Thyroid gland (tissue), 4 donors: ENCODE measurements around the gene RSRP1. TPM values are rescaled to one million over a fixed set of nuclear protein-coding genes. Genes with fewer than 3 reads are reported as not detected.
"Not testable (repeated sequence)": the region's sequence is repeated elsewhere in the genome, so short reads cannot be mapped to it uniquely, and the experiment has no call there.

Experiments
- DNase-seq, 2 donors: peaks; one replicate each; pipeline ENCODE4 v3.0.0-alpha.2; 2019
- H3K27ac ChIP-seq, 3 donors: fragments of 200-600 bp; sonication (generic); 1 replicate in 2 of 3; 2 replicates in 1 of 3; pipeline ENCODE4 v1.5.1; 2016 to 2019; ENCODE audit warnings: mild to moderate bottlenecking in 1 of 3, moderate library complexity in 1 of 3
- H3K27me3 ChIP-seq: fragments of 200-600 bp; sonication (generic); one replicate; pipeline ENCODE4 v1.5.1; 2019
- H3K36me3 ChIP-seq, 2 donors: fragments of 200-600 bp; sonication (generic); one replicate each; pipeline ENCODE4 v1.5.1; 2016 to 2019
- H3K4me1 ChIP-seq, 2 donors: fragments of 200-600 bp; sonication (generic); one replicate each; pipeline ENCODE4 v1.5.1; 2017 to 2019
- H3K4me3 ChIP-seq, 3 donors: fragments of 200-600 bp; sonication (generic); replicated peaks in 1 of 3; 1 replicate in 2 of 3; 2 replicates in 1 of 3; pipeline ENCODE4 v1.5.1; 2016; ENCODE audit warnings: mild to moderate bottlenecking in 1 of 3
- H3K9me3 ChIP-seq: fragments of 200-600 bp; sonication (generic); one replicate; pipeline ENCODE4 v1.5.1; 2017
- POLR2A ChIP-seq, 2 donors: fragments of 450-650 bp; IDR thresholded peaks; one replicate each; pipeline ENCODE4 v1.6.1; 2017; ENCODE audit warnings: antibody characterized with exemption in 2 of 2, mild to moderate bottlenecking in 2 of 2, moderate library complexity in 1 of 2
- WGBS, 2 donors: methylation state at CpG; one replicate each; pipeline ENCODE4 v1.1.5; 2017; 5-methylcytosine and 5-hydroxymethylcytosine counted together
- intact Hi-C: fragments of 100-400 bp; cut with DNase I; formaldehyde crosslinking; loops from one replicate; pipeline ENCODE4 v1.15.1; 2023
- total RNA-seq, 4 donors: library from RNA; depleted of rRNA; stranded (reverse); fragments of >200 nt; gene quantifications; one replicate each; pipeline ENCODE4 v1.2.3, GENCODE V29; 2016
- TF ChIP-seq, protein P1 (sequence below), 6 experiments: fragments of 200-600 bp in 3 of 6; fragments of 450-650 bp in 3 of 6; sonication (generic) in 3 of 6; IDR thresholded peaks; one replicate each; pipeline ENCODE4 v1.5.1; 2016 to 2019; ENCODE audit warnings: antibody characterized with exemption in 6 of 6, mild to moderate bottlenecking in 2 of 6, inconsistent platforms in 1 of 6, moderate library complexity in 1 of 6

The RSRP1 gene
- total RNA-seq, 4 donors from 2014 or later, result 140 to 294 (median 152) TPM

DNA sequence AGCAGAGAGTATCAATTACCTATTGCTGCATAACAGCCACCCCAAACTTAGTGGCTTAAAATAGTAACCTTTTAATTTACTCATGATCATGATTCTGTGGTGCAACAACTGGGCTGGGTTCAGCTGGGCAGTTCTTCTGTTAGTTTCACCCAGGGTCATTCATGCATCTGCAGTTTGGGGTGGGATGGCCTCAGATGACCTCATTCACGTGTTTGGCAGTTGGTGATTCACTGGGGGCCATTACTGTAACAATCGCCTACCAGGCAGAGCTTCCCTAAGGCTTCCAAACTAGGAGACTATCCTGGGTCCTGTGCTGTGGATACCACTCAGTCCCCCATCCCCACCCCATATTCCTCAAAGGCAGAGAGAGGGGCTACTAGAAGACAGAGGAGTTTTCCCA is 31.1 kb upstream of the RSRP1 start:
- H3K9me3 ChIP-seq, H3K27ac ChIP-seq, H3K4me3 ChIP-seq, intact Hi-C loops, H3K4me1 ChIP-seq, DNase-seq, H3K36me3 ChIP-seq, H3K27me3 ChIP-seq: not testable (repeated sequence)
- 75 to 100% methylated on average over 1 to 2 of the region's 2 CpGs for WGBS, 2 donors

DNA sequence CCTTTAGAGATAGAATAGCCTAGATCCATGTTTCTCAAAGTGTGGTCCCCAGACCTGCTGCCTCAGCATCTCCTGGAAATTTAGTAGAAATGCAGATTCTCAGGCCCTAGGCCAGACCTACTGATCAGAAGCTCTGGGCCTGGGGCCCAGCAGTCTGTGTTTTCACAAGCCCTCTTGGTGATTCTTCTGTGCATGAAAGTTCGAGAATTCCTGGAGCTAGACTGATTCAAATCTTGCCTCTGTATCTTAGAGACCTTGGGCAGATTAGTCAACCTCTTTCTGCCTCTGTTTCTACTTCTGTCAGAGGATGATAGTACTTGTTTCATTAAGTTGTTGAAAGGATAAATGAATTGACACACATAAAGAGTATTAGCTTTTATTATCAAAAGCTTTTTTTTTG is 30.0 kb upstream of the RSRP1 start:
- 75% methylated on average over 1 of the region's 1 CpG; no CpG with 5 or more reads in 1 of the 2 donors for WGBS, 2 donors
- H3K9me3 ChIP-seq, intact Hi-C loops: not testable (repeated sequence)

DNA sequence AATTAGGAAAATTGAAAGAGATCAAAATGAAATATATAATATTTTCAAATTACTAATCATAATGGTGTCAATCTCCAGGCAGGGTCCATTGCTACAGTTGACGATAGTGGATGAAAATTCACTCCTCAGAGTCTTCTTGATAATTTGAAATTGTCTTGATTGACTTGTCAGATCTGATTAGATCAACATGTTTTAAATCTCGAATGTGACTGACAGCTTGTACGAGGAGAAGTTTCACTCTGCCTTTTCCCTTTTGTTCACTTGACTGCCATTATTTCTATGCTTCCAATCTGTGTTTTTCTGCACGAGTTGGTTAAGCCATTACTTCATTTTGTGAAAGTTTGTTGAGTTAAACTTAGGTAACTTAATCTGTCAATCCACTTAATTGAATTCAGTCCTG is 28.4 kb upstream of the RSRP1 start:
- H3K36me3 ChIP-seq, result not testable (repeated sequence)
- WGBS, 2 donors, result 85 to 89% methylated on average over 4 of the region's 4 CpGs

More for the DNA sequence above, 30.0 kb upstream of the RSRP1 start:
- DNase-seq, H3K4me3 ChIP-seq, H3K4me1 ChIP-seq, H3K36me3 ChIP-seq, H3K27ac ChIP-seq, H3K27me3 ChIP-seq: not testable (repeated sequence)

DNA sequence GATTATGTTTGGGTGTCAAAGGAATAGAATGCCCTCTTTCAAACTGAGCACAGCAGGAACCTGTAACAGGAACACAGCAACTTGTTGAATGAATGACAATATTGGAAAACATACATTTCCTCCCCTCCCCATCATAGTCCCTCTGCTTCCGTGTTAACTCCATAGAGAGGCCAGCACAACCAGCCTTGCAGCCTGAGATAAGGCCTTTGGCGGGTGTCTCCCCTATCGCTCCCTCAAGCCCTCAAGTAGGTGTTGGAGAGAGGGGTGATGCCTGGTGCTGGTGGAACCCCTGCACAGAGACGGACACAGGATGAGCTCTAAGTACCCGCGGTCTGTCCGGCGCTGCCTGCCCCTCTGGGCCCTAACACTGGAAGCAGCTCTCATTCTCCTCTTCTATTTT is 25.0 kb upstream of the RSRP1 start, which contains the start of gene RHD:
RHD (plus strand) TSS at position 272 of the 400 bp plus-strand sequence; CDS start at position 311, 39 bp downstream.
- H3K27ac ChIP-seq, H3K27me3 ChIP-seq, H3K4me1 ChIP-seq, H3K9me3 ChIP-seq, H3K4me3 ChIP-seq, intact Hi-C loops, H3K36me3 ChIP-seq, DNase-seq: not testable (repeated sequence)
- 72 to 87% methylated on average over 8 of the region's 8 CpGs for WGBS, 2 donors

More for the DNA sequence above, 28.4 kb upstream of the RSRP1 start:
- H3K27ac ChIP-seq, H3K4me3 ChIP-seq, H3K27me3 ChIP-seq, intact Hi-C loops, DNase-seq, H3K9me3 ChIP-seq, H3K4me1 ChIP-seq: not testable (repeated sequence)

DNA sequence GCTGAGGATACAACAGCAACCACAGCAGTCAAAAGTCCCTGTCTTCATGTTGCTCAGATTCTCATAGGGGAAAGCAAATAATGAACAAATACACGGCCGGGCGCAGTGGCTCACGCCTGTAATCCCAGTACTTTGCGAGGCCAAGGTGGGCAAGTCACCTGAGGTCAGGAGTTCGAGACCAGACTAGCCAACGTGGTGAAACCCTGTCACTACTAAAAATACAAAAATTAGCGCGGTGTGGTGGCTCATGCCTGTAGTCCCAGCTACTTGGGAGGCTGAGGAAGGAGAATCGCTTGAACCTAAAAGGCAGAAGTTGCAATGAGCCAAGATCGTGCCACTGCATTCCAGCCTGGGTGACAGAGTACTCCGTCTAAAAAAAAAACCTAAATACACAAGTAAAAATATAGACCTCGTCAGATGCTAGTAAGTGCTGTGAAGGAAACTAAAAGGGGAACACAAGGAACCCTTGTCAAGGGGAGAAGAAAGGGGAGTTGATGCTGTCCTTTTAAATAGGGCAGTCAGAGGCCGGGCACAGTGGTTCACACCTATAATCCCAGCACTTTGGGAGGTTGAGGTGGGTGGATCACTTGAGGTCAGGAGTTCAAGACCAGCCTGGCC is 21.0 kb upstream of the RSRP1 start:
- WGBS, 2 donors, result 40 to 43% methylated on average over 14 of the region's 14 CpGs
- intact Hi-C loops, DNase-seq, H3K9me3 ChIP-seq, H3K27me3 ChIP-seq, H3K4me3 ChIP-seq, H3K36me3 ChIP-seq, H3K4me1 ChIP-seq: not testable (repeated sequence)
- peak overlapping the region in 1 of 3 donors; percentile 69 for H3K27ac ChIP-seq

DNA sequence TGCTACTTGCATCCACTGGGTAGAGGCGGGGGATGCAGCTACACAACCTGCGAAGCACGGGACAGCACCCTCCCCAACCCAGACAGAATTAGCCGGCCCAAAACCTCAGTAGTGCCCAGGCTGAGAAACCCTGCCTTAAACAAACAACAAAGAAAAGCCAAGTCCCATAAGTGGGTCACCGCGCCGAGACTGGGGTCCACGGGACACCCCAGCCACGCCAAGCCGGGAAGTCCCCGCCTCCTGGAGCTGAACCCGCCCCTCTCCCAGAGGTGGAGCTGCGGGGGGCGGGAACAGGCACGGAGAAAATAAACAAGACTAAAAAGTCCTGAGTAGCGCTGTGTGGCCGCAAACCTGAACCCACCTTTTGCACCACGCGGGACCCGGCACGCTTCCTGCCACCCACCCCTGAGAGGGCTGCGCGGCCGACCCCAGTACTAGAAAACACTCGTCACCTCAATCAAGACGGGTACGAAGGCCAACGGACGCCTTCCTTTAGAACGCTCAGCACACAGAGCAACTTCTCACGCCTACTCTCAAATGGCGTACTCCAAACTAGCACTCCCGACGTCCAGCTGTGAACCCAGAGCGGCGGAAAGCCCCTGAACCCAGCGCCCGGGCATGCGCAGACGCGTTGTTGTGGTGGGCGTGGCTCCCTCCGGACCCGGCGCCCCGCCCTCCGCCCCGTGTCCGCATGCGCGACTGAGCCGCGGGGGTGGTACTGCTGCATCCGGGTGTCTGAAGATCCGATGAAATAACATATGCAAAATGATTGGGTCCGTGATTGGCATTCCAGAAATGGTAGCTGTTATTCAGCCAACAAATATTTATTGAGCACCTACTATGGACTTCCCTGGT is 20.3 kb upstream of the RSRP1 start:
- WGBS, 2 donors, result 0% methylated on average over 1 to 19 of the region's 56 CpGs
- TF ChIP-seq POLR2A (IDR thresholded peaks at IDR 0.05), result peak in 1 of 2 donors; percentile 63
- Histone ChIP-seq H3K27ac (peak overlapping the region; percentile 52 to 83 (median 69)), H3K4me3 (peak overlapping the region in 2 of 3 donors; percentile 24 to 58)
- H3K9me3 ChIP-seq, H3K4me1 ChIP-seq, H3K36me3 ChIP-seq, intact Hi-C loops, H3K27me3 ChIP-seq: not testable (repeated sequence)
- DNase-seq, result peak; percentile 79 to 84

DNA sequence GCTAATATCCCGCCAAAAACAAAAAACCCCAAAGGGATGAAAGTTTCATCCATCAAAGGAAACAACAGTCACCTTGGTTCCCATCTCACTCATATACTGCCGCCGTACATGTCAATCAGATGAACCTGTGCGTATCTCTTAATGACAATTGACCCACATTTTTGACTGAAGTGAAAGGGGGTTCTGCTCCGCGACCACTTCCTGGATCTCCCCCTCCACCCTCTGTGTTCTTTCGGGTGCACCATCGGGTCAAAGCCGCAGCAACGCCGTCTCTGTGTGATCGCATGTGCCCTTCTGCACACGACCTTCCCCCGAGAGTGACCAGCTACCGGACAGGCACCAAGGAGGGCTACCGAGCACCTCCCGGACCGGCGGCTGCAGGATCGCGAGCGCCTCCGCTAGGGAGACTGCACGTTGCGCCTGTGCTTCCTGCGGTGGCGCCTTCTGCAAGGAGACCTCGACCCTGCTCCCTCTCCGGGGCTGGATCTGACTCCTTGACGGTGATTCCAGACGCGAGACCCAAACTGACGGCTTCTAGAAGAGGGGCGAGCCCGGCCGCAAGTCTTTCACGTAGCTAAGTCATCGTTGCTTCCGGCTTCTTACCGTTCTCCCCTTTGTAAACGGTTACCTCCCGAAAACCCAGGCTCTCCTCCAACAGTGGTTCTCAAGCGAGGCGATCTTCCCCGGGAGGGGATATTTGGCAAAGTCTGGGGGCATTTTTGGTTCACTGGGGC is 19.5 kb upstream of the RSRP1 start:
- H3K36me3 ChIP-seq, H3K9me3 ChIP-seq, H3K4me1 ChIP-seq, H3K27me3 ChIP-seq, H3K27ac ChIP-seq, intact Hi-C loops: not testable (repeated sequence)
- 3 to 4% methylated on average over 4 to 9 of the region's 45 CpGs for WGBS, 2 donors
- peak; percentile 41 to 52 for DNase-seq
- peak overlapping the region in 2 of 3 donors; percentile 24 to 48 for H3K4me3 ChIP-seq
- TF ChIP-seq, protein P1, sequence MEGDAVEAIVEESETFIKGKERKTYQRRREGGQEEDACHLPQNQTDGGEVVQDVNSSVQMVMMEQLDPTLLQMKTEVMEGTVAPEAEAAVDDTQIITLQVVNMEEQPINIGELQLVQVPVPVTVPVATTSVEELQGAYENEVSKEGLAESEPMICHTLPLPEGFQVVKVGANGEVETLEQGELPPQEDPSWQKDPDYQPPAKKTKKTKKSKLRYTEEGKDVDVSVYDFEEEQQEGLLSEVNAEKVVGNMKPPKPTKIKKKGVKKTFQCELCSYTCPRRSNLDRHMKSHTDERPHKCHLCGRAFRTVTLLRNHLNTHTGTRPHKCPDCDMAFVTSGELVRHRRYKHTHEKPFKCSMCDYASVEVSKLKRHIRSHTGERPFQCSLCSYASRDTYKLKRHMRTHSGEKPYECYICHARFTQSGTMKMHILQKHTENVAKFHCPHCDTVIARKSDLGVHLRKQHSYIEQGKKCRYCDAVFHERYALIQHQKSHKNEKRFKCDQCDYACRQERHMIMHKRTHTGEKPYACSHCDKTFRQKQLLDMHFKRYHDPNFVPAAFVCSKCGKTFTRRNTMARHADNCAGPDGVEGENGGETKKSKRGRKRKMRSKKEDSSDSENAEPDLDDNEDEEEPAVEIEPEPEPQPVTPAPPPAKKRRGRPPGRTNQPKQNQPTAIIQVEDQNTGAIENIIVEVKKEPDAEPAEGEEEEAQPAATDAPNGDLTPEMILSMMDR (IDR thresholded peaks at IDR 0.05), result peak in 2 of 6 experiments; percentile 8 to 18

DNA sequence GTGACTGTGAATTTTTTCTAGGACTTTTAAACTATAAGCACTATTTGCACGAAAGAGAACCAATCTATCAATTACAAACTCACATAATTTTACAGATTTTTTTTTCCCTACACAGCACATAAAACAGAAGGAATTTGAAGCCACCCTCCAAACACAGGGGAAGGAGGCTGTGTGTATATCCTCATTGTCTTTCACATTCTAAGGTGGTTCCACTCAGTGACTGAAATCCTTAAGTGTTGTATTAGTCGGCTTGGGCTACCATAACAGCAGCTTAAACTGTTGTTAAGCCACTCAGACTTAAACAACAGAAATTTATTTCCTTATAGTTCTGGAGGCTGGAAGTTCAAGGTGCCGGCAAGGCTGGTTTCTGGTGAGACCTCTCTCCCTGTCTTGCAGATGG is 13.1 kb upstream of the RSRP1 start:
- H3K9me3 ChIP-seq, H3K27me3 ChIP-seq, DNase-seq, H3K27ac ChIP-seq, H3K36me3 ChIP-seq, H3K4me3 ChIP-seq, intact Hi-C loops: not testable (repeated sequence)
- H3K4me1 ChIP-seq, result peaks cover 0 to 20% of the 10 kb centered on the region in 2 donors
- WGBS, 2 donors, result 75 to 76% methylated on average over 3 of the region's 3 CpGs

DNA sequence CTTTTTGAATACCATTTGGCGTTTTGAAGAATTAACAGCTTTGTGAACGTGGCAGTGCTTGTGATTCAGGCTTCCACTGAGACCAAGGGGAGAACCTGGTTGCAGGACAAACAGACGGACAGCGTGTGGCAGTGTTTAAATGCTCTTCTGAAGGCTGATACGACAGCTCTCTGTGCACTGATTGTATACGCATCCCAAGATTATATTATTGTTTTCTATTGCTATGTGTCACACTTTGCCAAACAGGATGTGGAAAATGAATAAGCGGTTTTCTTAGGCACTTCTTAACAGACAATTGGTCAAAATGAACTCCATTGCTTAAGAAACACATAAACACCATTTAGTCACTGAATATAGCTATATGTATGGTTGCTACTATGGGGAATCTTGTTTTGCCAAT is 12.6 kb upstream of the RSRP1 start:
- H3K9me3 ChIP-seq, DNase-seq, H3K27ac ChIP-seq, H3K4me3 ChIP-seq, H3K27me3 ChIP-seq, H3K36me3 ChIP-seq: not testable (repeated sequence)
- H3K4me1 ChIP-seq, result peaks cover 0 to 21% of the 10 kb centered on the region in 2 donors
- intact Hi-C loops, result loop anchor here (10.0 kb wide), 1 partner anchor 85 kb away; no protein-coding TSS in a partner anchor
- 74 to 77% methylated on average over 7 of the region's 7 CpGs for WGBS, 2 donors
